Ovary (tissue), 9 donors: ENCODE data around the gene NRXN3. TPM values are rescaled to one million over a fixed set of nuclear protein-coding genes. Genes with fewer than 3 reads are reported as not detected.

ENCODE experiments used
- DNase-seq, 5 donors: peaks; one replicate each; pipeline ENCODE4 v3.0.0-alpha.2; 2019 to 2020
- H3K27ac ChIP-seq, 2 donors: fragments of 200-600 bp; one replicate each; pipeline versions ENCODE4 v1.5.1 to v1.8.0; 2019 to 2022
- H3K27me3 ChIP-seq: fragments of 200-600 bp; one replicate; pipeline ENCODE4 v1.8.0; 2022
- H3K36me3 ChIP-seq: fragments of 200-600 bp; sonication (generic); one replicate; pipeline ENCODE4 v1.5.1; 2019
- H3K4me1 ChIP-seq: one replicate; pipeline ENCODE4 v1.8.1; 2013; ENCODE audit warnings: mild to moderate bottlenecking, moderate library complexity; ENCODE audit not compliant: insufficient read depth
- H3K4me3 ChIP-seq: fragments of 200-600 bp; sonication (generic); one replicate; pipeline ENCODE4 v1.5.1; 2017
- H3K9me3 ChIP-seq, 2 donors: fragments of 200-600 bp in 1 of 2; sonication (generic) in 1 of 2; one replicate each; pipeline versions ENCODE4 v1.5.1 to v1.8.1; 2013 to 2019; ENCODE audit warnings: mild to moderate bottlenecking in 1 of 2, moderate library complexity in 1 of 2
- EP300 ChIP-seq: sonication (generic); formaldehyde crosslinking; IDR thresholded peaks from one replicate; pipeline ENCODE4 v1.6.1; 2017; ENCODE audit warnings: antibody characterized with exemption
- POLR2A ChIP-seq: fragments of 450-650 bp; IDR thresholded peaks from one replicate; pipeline ENCODE4 v1.6.1; 2017; ENCODE audit warnings: antibody characterized with exemption, mild to moderate bottlenecking, moderate library complexity
- WGBS, 3 donors: extraction: QIAGEN DNeasy Blood & Tissue Kit in 1 of 3; methylation state at CpG; one replicate each; pipeline versions ENCODE4 v1.1.5 to v1.1.7; 2013 to 2017; 5-methylcytosine and 5-hydroxymethylcytosine counted together
- intact Hi-C, 4 donors: fragments of 100-400 bp; cut with DNase I; formaldehyde crosslinking; loops; one replicate each; pipeline versions ENCODE4 v1.11.0 to v1.15.1; 2022 to 2023
- polyA plus RNA-seq, 2 donors: library from polyadenylated mRNA; stranded (reverse); fragments of 200-250 nt in 1 of 2; fragments of 350-450 nt in 1 of 2; fragmentation: Illumina TruSeq in 1 of 2; extraction: RNeasy Lipid Tissue Mini Kit (QIAGEN cat#74804) in 1 of 2; gene quantifications; one replicate each; pipeline ENCODE4 v1.2.3, GENCODE V29; 2013 to 2014
- total RNA-seq, 7 donors: library from RNA; depleted of rRNA in 2 of 7; stranded (reverse); fragments of >200 nt in 2 of 7; fragmentation: NEBNext Ultra II Directional in 3 of 7; extraction: Animal tissue kit (Norgen Biotek cat#: 25700) in 3 of 7; gene quantifications; one replicate each; pipeline versions ENCODE4 v1.1.0 to v1.2.4, GENCODE V29; 2016 to 2023
- TF ChIP-seq, protein P1 (sequence below), 3 donors: fragments of 450-650 bp in 2 of 3; fragments of 200-600 bp in 1 of 3; IDR thresholded peaks; one replicate each; pipeline versions ENCODE4 v1.5.1 to v1.8.0; 2016 to 2022; ENCODE audit warnings: antibody characterized with exemption in 3 of 3, mild to moderate bottlenecking in 1 of 3
- donor health status: DM: no; HTN: no; CAD: no; lungs with moderate emphysema.
- donor health status: DM: no; HTN: no; CAD: no.
- donor health status: Bipolar disorder and iron deficiency.
- donor health status: DM: yes; HTN: yes; CAD: no.
- donor health status: DM: no; HTN: no; CAD: no.
- donor health status: DM: yes; HTN: yes; CAD: no.

Gene NRXN3
- total and polyA plus RNA-seq, 9 donors: 0.28 to 6.2 (median 0.82) TPM

GRCh38 chr14:79274641-79275291, 1104.6 kb downstream of the NRXN3 start:
- H3K27me3 ChIP-seq: no peaks in the 10 kb centered on the region
- H3K9me3 ChIP-seq: no peaks in the 10 kb centered on the region
- no peak overlapping the region for H3K4me3 ChIP-seq
- H3K27ac ChIP-seq: no peak overlapping the region
- intact Hi-C loops: no loop called here
- WGBS, 3 donors: 40 to 45% (median 43%) methylated on average over 2 of the region's 2 CpGs
- no peaks in the 10 kb centered on the region for H3K36me3 ChIP-seq
- TF ChIP-seq EP300: no peak
- TF ChIP-seq POLR2A: no peak
- TF ChIP-seq, protein P1, sequence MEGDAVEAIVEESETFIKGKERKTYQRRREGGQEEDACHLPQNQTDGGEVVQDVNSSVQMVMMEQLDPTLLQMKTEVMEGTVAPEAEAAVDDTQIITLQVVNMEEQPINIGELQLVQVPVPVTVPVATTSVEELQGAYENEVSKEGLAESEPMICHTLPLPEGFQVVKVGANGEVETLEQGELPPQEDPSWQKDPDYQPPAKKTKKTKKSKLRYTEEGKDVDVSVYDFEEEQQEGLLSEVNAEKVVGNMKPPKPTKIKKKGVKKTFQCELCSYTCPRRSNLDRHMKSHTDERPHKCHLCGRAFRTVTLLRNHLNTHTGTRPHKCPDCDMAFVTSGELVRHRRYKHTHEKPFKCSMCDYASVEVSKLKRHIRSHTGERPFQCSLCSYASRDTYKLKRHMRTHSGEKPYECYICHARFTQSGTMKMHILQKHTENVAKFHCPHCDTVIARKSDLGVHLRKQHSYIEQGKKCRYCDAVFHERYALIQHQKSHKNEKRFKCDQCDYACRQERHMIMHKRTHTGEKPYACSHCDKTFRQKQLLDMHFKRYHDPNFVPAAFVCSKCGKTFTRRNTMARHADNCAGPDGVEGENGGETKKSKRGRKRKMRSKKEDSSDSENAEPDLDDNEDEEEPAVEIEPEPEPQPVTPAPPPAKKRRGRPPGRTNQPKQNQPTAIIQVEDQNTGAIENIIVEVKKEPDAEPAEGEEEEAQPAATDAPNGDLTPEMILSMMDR (IDR thresholded peaks at IDR 0.05): no peak
- DNase-seq: no peak
- peaks cover 2% of the 10 kb centered on the region for H3K4me1 ChIP-seq

GRCh38 chr14:79275292-79275655, 1105.1 kb downstream of the NRXN3 start:
- Histone ChIP-seq H3K36me3 (no peaks in the 10 kb centered on the region), H3K4me1 (peaks cover 2% of the 10 kb centered on the region), H3K27me3 (no peaks in the 10 kb centered on the region), H3K27ac (no peak overlapping the region), H3K4me3 (no peak overlapping the region), H3K9me3 (no peaks in the 10 kb centered on the region)
- WGBS, 3 donors: 51 to 60% (median 57%) methylated on average over 4 of the region's 4 CpGs
- intact Hi-C loops: no loop called here
- no peak for TF ChIP-seq EP300
- TF ChIP-seq POLR2A: no peak
- TF ChIP-seq, protein P1 (IDR thresholded peaks at IDR 0.05): no peak
- no peak for DNase-seq

DNA sequence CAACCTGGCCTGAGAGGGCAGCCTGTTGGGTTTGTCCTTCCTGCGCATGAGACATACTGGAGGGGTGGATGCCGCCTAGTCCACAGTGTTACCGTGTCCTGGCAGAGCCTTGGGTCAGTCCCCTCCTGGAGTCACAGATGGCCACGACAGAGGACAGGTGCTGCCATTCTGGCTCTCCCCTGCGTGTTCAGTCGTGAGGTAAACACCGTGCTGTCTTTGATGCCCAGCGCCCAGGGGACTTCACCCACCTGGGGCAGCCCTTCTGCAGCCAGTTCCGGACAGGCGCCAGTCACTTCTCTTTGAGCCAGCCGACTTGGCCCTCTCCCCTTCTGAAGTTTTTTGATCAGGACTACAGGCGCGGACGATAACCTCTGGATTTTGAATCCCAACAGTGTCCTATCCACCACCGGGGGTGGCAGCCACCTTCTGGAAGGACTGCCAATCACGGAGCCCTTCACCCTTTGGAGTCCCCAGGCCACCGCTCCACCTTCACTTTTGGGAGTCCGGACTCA, 1108.2 kb downstream of the NRXN3 start:
- Histone ChIP-seq H3K9me3 (no peaks in the 10 kb centered on the region), H3K36me3 (no peaks in the 10 kb centered on the region), H3K27ac (no peak overlapping the region), H3K4me1 (peaks cover 2% of the 10 kb centered on the region), H3K4me3 (peak overlapping the region; percentile 46), H3K27me3 (no peaks in the 10 kb centered on the region)
- no peak for DNase-seq
- intact Hi-C loops: no loop called here
- TF ChIP-seq, protein P1 (IDR thresholded peaks at IDR 0.05): no peak
- TF ChIP-seq POLR2A (no peak), EP300 (no peak)
- 23 to 32% (median 24%) methylated on average over 17 to 18 of the region's 18 CpGs for WGBS, 3 donors

DNA sequence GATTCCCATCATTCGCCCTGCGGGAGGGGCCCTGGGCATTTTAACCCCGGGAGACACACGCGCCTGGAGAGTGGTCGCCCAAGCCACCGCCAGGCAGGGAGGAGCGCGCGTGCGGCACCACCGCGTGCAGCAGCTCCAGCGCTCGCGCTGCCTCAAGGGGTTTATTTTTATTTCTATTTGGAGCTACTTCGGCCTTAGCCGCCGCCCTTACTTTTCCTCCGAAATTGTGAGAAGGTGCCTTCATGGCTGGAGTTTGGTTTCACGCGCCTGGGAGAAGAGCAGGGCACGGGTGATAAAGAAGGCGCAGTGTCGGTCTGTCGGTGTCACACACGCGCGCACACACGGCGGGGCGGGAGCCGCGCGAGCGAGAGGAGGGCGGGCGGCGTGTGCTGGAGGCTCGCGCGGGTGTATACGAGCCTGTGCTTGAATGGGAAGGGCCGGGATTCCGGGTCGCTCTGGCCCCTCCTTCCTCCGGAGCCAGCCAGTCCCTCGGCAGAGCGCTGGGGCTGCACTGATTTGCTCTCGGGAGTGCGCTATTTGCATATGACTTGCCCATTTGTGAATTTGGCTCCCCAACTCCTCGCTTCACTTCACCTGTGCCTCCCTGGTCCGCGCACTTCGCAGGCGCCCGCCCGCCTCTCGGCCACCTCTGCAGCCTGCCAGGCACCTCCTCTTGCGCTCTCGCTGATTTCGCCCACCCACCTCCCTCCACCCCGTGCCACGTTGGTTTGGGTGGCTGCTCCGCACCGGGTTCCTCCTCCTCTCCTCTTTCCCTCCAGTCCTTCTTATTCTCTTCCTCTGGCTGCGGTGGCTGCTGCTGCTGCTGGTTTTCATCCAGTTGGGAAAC, 1108.8 kb downstream of the NRXN3 start:
- Histone ChIP-seq H3K27ac (no peak overlapping the region), H3K27me3 (no peaks in the 10 kb centered on the region), H3K36me3 (no peaks in the 10 kb centered on the region), H3K4me1 (peaks cover 2% of the 10 kb centered on the region), H3K4me3 (peak overlapping the region; percentile 46), H3K9me3 (no peaks in the 10 kb centered on the region)
- intact Hi-C loops: no loop called here
- TF ChIP-seq, protein P1 (IDR thresholded peaks at IDR 0.05): no peak
- TF ChIP-seq POLR2A (no peak), EP300 (no peak)
- DNase-seq: peak in 4 of 5 donors; percentile 12 to 35 (median 24)
- WGBS, 3 donors: 0 to 1% (median 0%) methylated on average over 67 of the region's 67 CpGs
